Measurements from ENCODE around the gene GPX6. TPM values are rescaled to one million over a fixed set of nuclear protein-coding genes. Genes with fewer than 3 reads are reported as not detected.

GPX6 gene
- total and polyA plus RNA-seq, 3 experiments from 2014 or later: not detected

- H3K9me3 Mint-ChIP-seq: peaks cover 0 to 11% (median 0%) of the 10 kb centered on the region in 5 donors
- POLR2A ChIA-PET: no interaction called here
- H3K4me1 ChIP-seq (ENCODE audit: insufficient read depth, low read length): no peaks in the 10 kb centered on the region
- H3K4me3 Mint-ChIP-seq: no peak overlapping the region
- peaks cover 0 to 14% (median 0%) of the 10 kb centered on the region in 3 donors for H3K4me1 Mint-ChIP-seq
- no peak overlapping the region for H3K27ac Mint-ChIP-seq
- no peak overlapping the region for H3K4me3 ChIP-seq (ENCODE audit: low read length)
- H3K9me3 ChIP-seq (ENCODE audit: low read length): no peaks in the 10 kb centered on the region
- DNase-seq: no peak
- CTCF ChIA-PET: no interaction called here
- peaks cover 5% of the 10 kb centered on the region for H3K27me3 ChIP-seq (ENCODE audit: insufficient read depth, low read length, poor library complexity, severe bottlenecking)
- H3K36me3 ChIP-seq (ENCODE audit: insufficient read depth, low read length): no peaks in the 10 kb centered on the region
- H3K27me3 Mint-ChIP-seq: peaks cover 52 to 86% of the 10 kb centered on the region in 2 donors
- peaks cover 0 to 3% (median 0%) of the 10 kb centered on the region in 3 donors for H3K36me3 Mint-ChIP-seq
- no peak overlapping the region for H3K27ac ChIP-seq (ENCODE audit: low read depth, low read length)
Measured at GRCh38 chr6:28534875-28535274, 19.3 kb upstream of the GPX6 start.

- Mint-ChIP-seq H3K27me3 (peaks cover 50 to 84% of the 10 kb centered on the region in 2 donors), H3K4me1 (peaks cover 0 to 14% (median 0%) of the 10 kb centered on the region in 3 donors), H3K9me3 (peaks cover 0 to 9% (median 0%) of the 10 kb centered on the region in 5 donors), H3K27ac (no peak overlapping the region), H3K36me3 (peaks cover 0 to 3% (median 0%) of the 10 kb centered on the region in 3 donors), H3K4me3 (no peak overlapping the region)
- CTCF ChIA-PET: no interaction called here
- Histone ChIP-seq H3K27me3 (ENCODE audit: insufficient read depth, low read length, poor library complexity, severe bottlenecking) (peaks cover 5% of the 10 kb centered on the region), H3K36me3 (ENCODE audit: insufficient read depth, low read length) (no peaks in the 10 kb centered on the region), H3K4me1 (ENCODE audit: insufficient read depth, low read length) (no peaks in the 10 kb centered on the region), H3K27ac (ENCODE audit: low read depth, low read length) (no peak overlapping the region), H3K9me3 (ENCODE audit: low read length) (no peaks in the 10 kb centered on the region), H3K4me3 (ENCODE audit: low read length) (no peak overlapping the region)
- POLR2A ChIA-PET: no interaction called here
- no peak for DNase-seq
Measured at GRCh38 chr6:28534306-28534705, 18.7 kb upstream of the GPX6 start.

GRCh38 chr6:28531479-28532128 lies 16.0 kb upstream of the GPX6 start:
- ChIA-PET CTCF (no interaction called here), POLR2A (no interaction called here)
- Mint-ChIP-seq H3K4me1 (peaks cover 0 to 4% (median 0%) of the 10 kb centered on the region in 3 donors), H3K27me3 (peaks cover 40 to 81% of the 10 kb centered on the region in 2 donors), H3K9me3 (peaks cover 0 to 2% (median 0%) of the 10 kb centered on the region in 5 donors), H3K4me3 (no peak overlapping the region), H3K36me3 (peaks cover 0 to 3% (median 0%) of the 10 kb centered on the region in 3 donors), H3K27ac (no peak overlapping the region)
- no peaks in the 10 kb centered on the region for H3K36me3 ChIP-seq (ENCODE audit: insufficient read depth, low read length)
- no peaks in the 10 kb centered on the region for H3K9me3 ChIP-seq (ENCODE audit: low read length)
- no peak overlapping the region for H3K4me3 ChIP-seq (ENCODE audit: low read length)
- no peak overlapping the region for H3K27ac ChIP-seq (ENCODE audit: low read depth, low read length)
- no peak for DNase-seq
- no peaks in the 10 kb centered on the region for H3K27me3 ChIP-seq (ENCODE audit: insufficient read depth, low read length, poor library complexity, severe bottlenecking)
- no peaks in the 10 kb centered on the region for H3K4me1 ChIP-seq (ENCODE audit: insufficient read depth, low read length)

GRCh38 chr6:28530777-28531176 lies 15.2 kb upstream of the GPX6 start:
- Mint-ChIP-seq H3K27ac (no peak overlapping the region), H3K9me3 (peaks cover 0 to 2% (median 0%) of the 10 kb centered on the region in 5 donors), H3K27me3 (peaks cover 39 to 82% of the 10 kb centered on the region in 2 donors), H3K4me3 (no peak overlapping the region), H3K36me3 (peaks cover 0 to 3% (median 0%) of the 10 kb centered on the region in 3 donors), H3K4me1 (peaks cover 0 to 4% (median 1%) of the 10 kb centered on the region in 3 donors)
- peaks cover 5% of the 10 kb centered on the region for H3K27me3 ChIP-seq (ENCODE audit: insufficient read depth, low read length, poor library complexity, severe bottlenecking)
- no peaks in the 10 kb centered on the region for H3K9me3 ChIP-seq (ENCODE audit: low read length)
- peaks cover 4% of the 10 kb centered on the region for H3K4me1 ChIP-seq (ENCODE audit: insufficient read depth, low read length)
- POLR2A ChIA-PET: no interaction called here
- no peak overlapping the region for H3K27ac ChIP-seq (ENCODE audit: low read depth, low read length)
- DNase-seq: no peak
- no peak overlapping the region for H3K4me3 ChIP-seq (ENCODE audit: low read length)
- CTCF ChIA-PET: no interaction called here
- H3K36me3 ChIP-seq (ENCODE audit: insufficient read depth, low read length): no peaks in the 10 kb centered on the region

GRCh38 chr6:28525496-28526039 lies 10.0 kb upstream of the GPX6 start, which contains the start of gene GPX5:
TSS of gene GPX5 (plus strand) at chr6:28525881. CDS start at chr6:28526014, 133 bp downstream.
- Mint-ChIP-seq H3K27me3 (peaks cover 28 to 80% of the 10 kb centered on the region in 2 donors), H3K9me3 (no peaks in the 10 kb centered on the region), H3K4me3 (no peak within 1 kb of the TSS), H3K36me3 (no peaks in the 10 kb centered on the region), H3K4me1 (peaks cover 3 to 19% (median 12%) of the 10 kb centered on the region in 3 donors), H3K27ac (peak within 1 kb of the TSS in 1 of 8 donors; percentile 40)
- Histone ChIP-seq H3K27ac (ENCODE audit: low read depth, low read length) (no peak within 1 kb of the TSS), H3K27me3 (ENCODE audit: insufficient read depth, low read length, poor library complexity, severe bottlenecking) (peaks cover 6% of the 10 kb centered on the region), H3K36me3 (ENCODE audit: insufficient read depth, low read length) (no peaks in the 10 kb centered on the region), H3K4me3 (ENCODE audit: low read length) (no peak within 1 kb of the TSS), H3K4me1 (ENCODE audit: insufficient read depth, low read length) (peaks cover 24% of the 10 kb centered on the region), H3K9me3 (ENCODE audit: low read length) (no peaks in the 10 kb centered on the region)
- ChIA-PET POLR2A (interaction anchor here (0.8 kb wide), 1 partner anchor 632 kb away, joined by 3 read pairs; no protein-coding TSS in a partner anchor), CTCF (no interaction called here)
- peak in 1 of 5 donors; percentile 36 for DNase-seq

GRCh38 chr6:28523241-28523622 lies 7.6 kb upstream of the GPX6 start:
- DNase-seq: peak in 1 of 5 donors; percentile 65

GRCh38 chr6:28522594-28523240 lies 7.1 kb upstream of the GPX6 start:
- H3K4me3 ChIP-seq (ENCODE audit: low read length): no peak overlapping the region
- peaks cover 3 to 19% (median 12%) of the 10 kb centered on the region in 3 donors for H3K4me1 Mint-ChIP-seq
- H3K4me3 Mint-ChIP-seq: no peak overlapping the region

More at GRCh38 chr6:28523241-28523622, 7.6 kb upstream of the GPX6 start:
- Histone ChIP-seq H3K27me3 (ENCODE audit: insufficient read depth, low read length, poor library complexity, severe bottlenecking) (peaks cover 6% of the 10 kb centered on the region), H3K4me1 (ENCODE audit: insufficient read depth, low read length) (peaks cover 24% of the 10 kb centered on the region), H3K36me3 (ENCODE audit: insufficient read depth, low read length) (no peaks in the 10 kb centered on the region), H3K27ac (ENCODE audit: low read depth, low read length) (no peak overlapping the region), H3K4me3 (ENCODE audit: low read length) (no peak overlapping the region), H3K9me3 (ENCODE audit: low read length) (no peaks in the 10 kb centered on the region)
- Mint-ChIP-seq H3K27me3 (peaks cover 25 to 77% of the 10 kb centered on the region in 2 donors), H3K4me3 (no peak overlapping the region), H3K9me3 (no peaks in the 10 kb centered on the region), H3K36me3 (no peaks in the 10 kb centered on the region), H3K4me1 (peaks cover 3 to 19% (median 12%) of the 10 kb centered on the region in 3 donors), H3K27ac (no peak overlapping the region)
- CTCF ChIA-PET: no interaction called here
- POLR2A ChIA-PET: no interaction called here

GRCh38 chr6:28517964-28518363 lies 2.4 kb upstream of the GPX6 start:
- Histone ChIP-seq H3K4me1 (ENCODE audit: insufficient read depth, low read length) (peaks cover 4% of the 10 kb centered on the region), H3K4me3 (ENCODE audit: low read length) (no peak overlapping the region), H3K9me3 (ENCODE audit: low read length) (no peaks in the 10 kb centered on the region), H3K27ac (ENCODE audit: low read depth, low read length) (no peak overlapping the region), H3K27me3 (ENCODE audit: insufficient read depth, low read length, poor library complexity, severe bottlenecking) (no peaks in the 10 kb centered on the region), H3K36me3 (ENCODE audit: insufficient read depth, low read length) (no peaks in the 10 kb centered on the region)
- H3K27ac Mint-ChIP-seq: no peak overlapping the region
- H3K9me3 Mint-ChIP-seq: no peaks in the 10 kb centered on the region
- POLR2A ChIA-PET: no interaction called here
- no peaks in the 10 kb centered on the region for H3K36me3 Mint-ChIP-seq
- H3K4me1 Mint-ChIP-seq: peaks cover 0 to 5% (median 0%) of the 10 kb centered on the region in 3 donors
- H3K27me3 Mint-ChIP-seq: peaks cover 19 to 73% of the 10 kb centered on the region in 2 donors
- CTCF ChIA-PET: no interaction called here
- DNase-seq: no peak
- H3K4me3 Mint-ChIP-seq: no peak overlapping the region

More at GRCh38 chr6:28522594-28523240, 7.1 kb upstream of the GPX6 start:
- DNase-seq: no peak
- peaks cover 25 to 74% of the 10 kb centered on the region in 2 donors for H3K27me3 Mint-ChIP-seq
- H3K36me3 Mint-ChIP-seq: no peaks in the 10 kb centered on the region
- H3K36me3 ChIP-seq (ENCODE audit: insufficient read depth, low read length): no peaks in the 10 kb centered on the region
- H3K27ac Mint-ChIP-seq: no peak overlapping the region
- ChIA-PET POLR2A (no interaction called here), CTCF (no interaction called here)
- no peak overlapping the region for H3K27ac ChIP-seq (ENCODE audit: low read depth, low read length)
- peaks cover 6% of the 10 kb centered on the region for H3K27me3 ChIP-seq (ENCODE audit: insufficient read depth, low read length, poor library complexity, severe bottlenecking)
- no peaks in the 10 kb centered on the region for H3K9me3 ChIP-seq (ENCODE audit: low read length)
- no peaks in the 10 kb centered on the region for H3K9me3 Mint-ChIP-seq
- peaks cover 24% of the 10 kb centered on the region for H3K4me1 ChIP-seq (ENCODE audit: insufficient read depth, low read length)
